ENCODE data around the gene MGAT4B.

Gene MGAT4B

DNA sequence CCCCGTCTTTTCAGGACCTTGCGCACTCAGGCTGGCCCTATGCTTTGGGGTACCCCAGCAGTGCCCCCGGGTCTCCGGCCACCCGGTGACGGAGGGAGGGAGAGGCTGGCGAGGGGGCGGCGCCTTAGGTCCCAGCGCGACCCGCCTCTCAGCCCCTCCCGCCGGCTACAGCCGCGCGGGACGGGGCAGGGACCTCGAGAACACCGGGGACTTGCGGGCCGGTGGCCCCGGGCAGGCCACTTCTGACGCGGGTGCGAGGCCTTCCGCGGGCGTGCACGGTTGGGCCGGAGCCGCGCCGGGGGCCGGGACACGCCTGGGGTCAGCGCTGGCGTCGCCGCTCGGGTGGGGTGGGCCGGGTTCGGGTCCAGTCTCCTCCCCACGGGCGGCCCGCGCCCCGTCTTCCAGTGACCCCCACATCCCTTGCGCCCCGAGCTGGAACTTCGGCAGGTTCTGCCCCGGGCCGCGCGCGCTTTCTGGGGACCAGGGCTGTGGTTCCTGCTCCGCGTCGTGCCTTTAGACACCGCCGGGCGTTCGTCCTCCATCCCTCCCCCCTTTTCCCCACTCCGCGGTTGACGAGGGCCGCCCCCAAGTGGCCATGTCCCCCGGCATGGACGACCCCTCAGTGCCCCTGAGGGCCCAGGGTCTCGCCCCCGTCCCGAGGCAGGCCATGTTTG lies 10.3 kb upstream of the MGAT4B start:
- TF ChIP-seq, protein P1, sequence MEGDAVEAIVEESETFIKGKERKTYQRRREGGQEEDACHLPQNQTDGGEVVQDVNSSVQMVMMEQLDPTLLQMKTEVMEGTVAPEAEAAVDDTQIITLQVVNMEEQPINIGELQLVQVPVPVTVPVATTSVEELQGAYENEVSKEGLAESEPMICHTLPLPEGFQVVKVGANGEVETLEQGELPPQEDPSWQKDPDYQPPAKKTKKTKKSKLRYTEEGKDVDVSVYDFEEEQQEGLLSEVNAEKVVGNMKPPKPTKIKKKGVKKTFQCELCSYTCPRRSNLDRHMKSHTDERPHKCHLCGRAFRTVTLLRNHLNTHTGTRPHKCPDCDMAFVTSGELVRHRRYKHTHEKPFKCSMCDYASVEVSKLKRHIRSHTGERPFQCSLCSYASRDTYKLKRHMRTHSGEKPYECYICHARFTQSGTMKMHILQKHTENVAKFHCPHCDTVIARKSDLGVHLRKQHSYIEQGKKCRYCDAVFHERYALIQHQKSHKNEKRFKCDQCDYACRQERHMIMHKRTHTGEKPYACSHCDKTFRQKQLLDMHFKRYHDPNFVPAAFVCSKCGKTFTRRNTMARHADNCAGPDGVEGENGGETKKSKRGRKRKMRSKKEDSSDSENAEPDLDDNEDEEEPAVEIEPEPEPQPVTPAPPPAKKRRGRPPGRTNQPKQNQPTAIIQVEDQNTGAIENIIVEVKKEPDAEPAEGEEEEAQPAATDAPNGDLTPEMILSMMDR (IDR thresholded peaks at IDR 0.05; ENCODE audit: insufficient read depth, low read depth, low read length, missing control alignments) = no peak
- DNase-seq (ENCODE audit: low read depth) = no peak
- H3K4me3 ChIP-seq (ENCODE audit: low read depth, low read length) = no peak overlapping the region; the same call in none of the 2 replicates

DNA sequence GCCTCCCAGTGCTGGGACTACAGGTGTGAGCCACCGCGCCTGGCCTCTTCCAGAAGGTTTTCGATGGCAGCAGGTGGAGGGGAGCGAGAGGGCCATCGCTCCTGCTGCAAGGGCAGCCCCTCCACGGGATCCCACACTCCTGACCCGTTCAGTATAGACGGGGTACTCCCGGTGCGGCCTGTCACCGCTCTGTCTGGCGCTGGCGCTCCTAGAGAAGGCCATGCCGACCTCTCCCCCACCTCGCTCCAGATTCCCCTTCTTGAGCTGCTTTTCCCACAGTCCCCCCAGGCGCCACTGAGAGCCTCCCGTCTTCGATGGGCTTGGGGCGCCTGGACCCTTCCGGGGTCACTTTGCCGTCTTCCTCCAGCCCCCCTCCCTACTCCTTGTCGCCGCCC lies 9.7 kb upstream of the MGAT4B start:
- no peak for DNase-seq (ENCODE audit: low read depth)
- H3K4me3 ChIP-seq (ENCODE audit: low read depth, low read length) = no peak overlapping the region
- TF ChIP-seq, protein P1 (IDR thresholded peaks at IDR 0.05; ENCODE audit: insufficient read depth, low read depth, low read length, missing control alignments) = no peak

DNA sequence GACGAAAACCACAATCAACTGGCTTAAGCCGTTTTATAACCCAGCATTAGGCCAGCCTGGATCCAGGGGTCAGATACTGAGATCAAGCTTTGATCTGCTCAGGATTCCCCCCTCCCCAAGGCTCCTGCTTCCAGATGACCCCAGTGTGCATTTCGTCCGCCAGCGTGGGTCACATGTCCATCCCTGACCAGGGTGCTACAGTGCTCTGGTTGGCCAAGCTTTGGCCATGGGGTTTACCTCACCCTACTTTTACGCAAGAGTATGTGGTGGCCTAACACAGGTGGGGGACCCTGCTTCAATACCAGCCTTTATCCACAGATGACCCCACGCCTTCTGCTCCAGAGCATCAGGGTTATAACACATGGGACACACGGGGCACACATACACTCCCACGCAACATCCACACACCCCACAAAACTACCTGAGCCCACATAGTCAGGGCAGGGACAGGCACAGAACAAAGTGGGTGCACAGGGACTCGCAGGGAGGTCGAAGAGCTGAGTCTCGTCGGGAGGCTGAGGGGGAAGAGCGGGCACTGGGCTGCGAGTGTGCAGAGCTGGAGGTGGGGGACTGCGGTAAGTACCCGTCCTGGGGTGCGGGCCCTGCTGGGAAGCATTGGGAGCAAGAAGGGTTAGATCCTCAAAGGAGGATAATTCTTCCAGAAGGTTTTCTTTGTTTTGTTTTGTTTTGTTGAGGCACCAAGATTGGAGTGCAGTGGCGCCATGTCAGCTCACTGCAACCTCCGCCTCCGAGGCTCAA lies 9.0 kb upstream of the MGAT4B start:
- H3K4me3 ChIP-seq (ENCODE audit: low read depth, low read length) = no peak overlapping the region
- TF ChIP-seq, protein P1 (IDR thresholded peaks at IDR 0.05; ENCODE audit: insufficient read depth, low read depth, low read length, missing control alignments) = no peak
- DNase-seq (ENCODE audit: low read depth) = no peak

DNA sequence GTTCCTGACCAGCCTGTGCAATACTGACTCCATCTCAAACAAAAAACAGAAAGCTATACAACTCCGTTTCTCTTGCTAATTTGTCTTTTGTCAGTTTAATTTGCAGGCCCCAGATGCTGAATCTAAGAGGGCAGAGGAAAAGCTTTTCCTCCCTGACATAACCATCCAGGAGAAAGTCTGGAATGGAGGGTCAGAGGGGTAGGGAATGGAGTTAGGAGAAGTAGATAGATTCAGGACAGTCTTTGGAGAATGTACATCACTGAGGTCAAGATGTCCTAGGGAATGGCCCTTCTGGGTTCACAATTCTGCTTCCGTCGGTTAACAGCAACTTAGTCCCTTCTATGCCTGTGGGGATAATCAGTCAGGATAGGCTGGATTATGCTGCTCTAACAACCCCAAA lies 7.4 kb upstream of the MGAT4B start:
- DNase-seq (ENCODE audit: low read depth) = no peak
- H3K4me3 ChIP-seq (ENCODE audit: low read depth, low read length) = no peak overlapping the region
- TF ChIP-seq, protein P1 (IDR thresholded peaks at IDR 0.05; ENCODE audit: insufficient read depth, low read depth, low read length, missing control alignments) = no peak

DNA sequence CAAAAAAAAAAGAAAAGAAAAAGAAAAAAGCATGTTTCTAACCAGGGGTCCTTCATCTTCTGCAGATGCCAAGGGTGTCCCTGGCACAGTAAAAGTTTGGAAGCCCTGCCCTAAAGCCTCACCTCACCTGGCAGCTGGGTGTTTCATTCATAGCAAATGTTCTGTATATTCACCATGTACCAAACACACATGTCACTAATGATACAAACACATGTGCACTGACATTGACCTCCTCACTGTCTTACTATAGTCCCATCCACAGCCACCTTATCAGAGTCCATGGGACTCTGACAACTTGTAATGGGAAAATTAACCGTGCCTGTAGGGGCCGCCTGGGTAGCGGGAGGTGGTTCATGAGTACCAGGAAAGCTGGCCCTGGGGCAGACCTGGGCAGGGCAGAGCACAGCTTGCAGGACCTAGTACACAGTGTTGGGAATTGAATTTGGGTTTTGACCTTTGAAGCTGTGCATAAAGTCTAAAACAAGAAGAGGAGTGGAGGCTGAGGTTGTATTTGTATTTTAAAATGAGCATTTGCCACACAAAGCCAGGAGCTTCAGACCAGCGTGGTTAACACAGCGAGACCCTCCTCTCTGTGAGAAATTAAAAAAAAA lies 6.4 kb upstream of the MGAT4B start:
- TF ChIP-seq, protein P1 (IDR thresholded peaks at IDR 0.05; ENCODE audit: insufficient read depth, low read depth, low read length, missing control alignments) = no peak
- no peak overlapping the region for H3K4me3 ChIP-seq (ENCODE audit: low read depth, low read length)
- DNase-seq (ENCODE audit: low read depth) = no peak

DNA sequence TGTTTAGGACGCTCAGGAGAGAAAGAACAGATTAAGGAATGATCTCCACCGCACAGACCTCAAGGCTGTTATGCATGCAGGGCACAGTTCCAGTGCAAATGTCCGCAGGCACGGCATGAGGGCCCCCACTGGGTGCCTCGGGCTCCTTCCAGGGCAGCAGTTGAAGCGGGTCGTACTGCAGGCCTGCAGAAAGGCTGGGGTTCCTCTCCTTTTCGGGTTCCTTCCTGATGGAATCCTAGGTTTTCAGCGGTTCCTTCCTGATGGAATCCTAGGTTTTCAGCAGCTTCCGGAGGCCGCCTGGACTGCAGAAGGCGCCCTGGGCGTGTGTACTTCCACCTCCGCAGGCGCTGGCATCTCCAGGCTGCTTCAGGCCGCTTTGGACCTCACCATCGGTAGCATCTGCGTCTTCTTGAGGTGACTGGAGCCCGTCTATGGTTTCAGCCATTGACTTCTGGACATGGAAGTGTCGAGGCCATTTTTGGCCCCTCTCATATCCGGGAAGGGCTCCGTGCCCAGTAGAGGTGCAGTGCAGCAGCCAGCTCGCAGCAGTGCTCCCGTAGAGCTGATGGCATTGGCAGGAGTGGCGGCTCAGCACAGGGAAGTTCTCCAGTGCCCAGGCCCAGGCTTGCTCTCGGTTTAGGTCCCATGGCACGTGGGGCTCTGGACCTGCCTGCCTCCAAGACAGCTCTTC lies 5.6 kb upstream of the MGAT4B start:
- DNase-seq (ENCODE audit: low read depth) = no peak
- no peak overlapping the region for H3K4me3 ChIP-seq (ENCODE audit: low read depth, low read length)
- TF ChIP-seq, protein P1 (IDR thresholded peaks at IDR 0.05; ENCODE audit: insufficient read depth, low read depth, low read length, missing control alignments) = no peak
